ACC112 (cell line): ENCODE measurements around the gene GTF2H4.
"Not testable (repeated sequence)": the region's sequence is repeated elsewhere in the genome, so short reads cannot be mapped to it uniquely, and the experiment has no call there.

Experiments used
- H2AFZ ChIP-seq: fragments of 200-600 bp; sonication (generic); one replicate; pipeline ENCODE4 v1.6.0; 2017; ENCODE audit warnings: antibody characterized with exemption, low read length; ENCODE audit not compliant: unreplicated experiment
- H3K27ac ChIP-seq: fragments of 200-600 bp; sonication (generic); 2 replicates; pipeline ENCODE4 v1.5.1; 2014; ENCODE audit warnings: low read depth, mild to moderate bottlenecking, antibody characterized with exemption, low read length, moderate library complexity
- H3K27me3 ChIP-seq: fragments of 200-600 bp; sonication (generic); 2 replicates; pipeline ENCODE4 v1.6.1; 2014; ENCODE audit warnings: mild to moderate bottlenecking, antibody characterized with exemption, low read length, moderate library complexity, mixed read lengths; ENCODE audit not compliant: insufficient read depth
- H3K36me3 ChIP-seq: fragments of 200-600 bp; sonication (generic); 2 replicates; pipeline ENCODE4 v1.6.1; 2016; ENCODE audit warnings: mild to moderate bottlenecking, antibody characterized with exemption, low read length, moderate library complexity, mixed read lengths; ENCODE audit not compliant: insufficient read depth
- H3K4me1 ChIP-seq: fragments of 200-600 bp; sonication (generic); one replicate; pipeline ENCODE4 v1.6.1; 2016; ENCODE audit warnings: low read length, mixed read lengths; ENCODE audit not compliant: insufficient read depth, unreplicated experiment, control insufficient read depth
- H3K4me3 ChIP-seq: fragments of 200-600 bp; sonication (generic); 2 replicates; pipeline ENCODE4 v1.5.1; 2014; ENCODE audit warnings: mild to moderate bottlenecking, low read depth, low read length
- H3K79me2 ChIP-seq: fragments of 200-600 bp; sonication (generic); one replicate; pipeline ENCODE4 v1.6.0; 2016; ENCODE audit warnings: low read length; ENCODE audit not compliant: control insufficient read depth, unreplicated experiment, insufficient read depth

Gene GTF2H4

DNA sequence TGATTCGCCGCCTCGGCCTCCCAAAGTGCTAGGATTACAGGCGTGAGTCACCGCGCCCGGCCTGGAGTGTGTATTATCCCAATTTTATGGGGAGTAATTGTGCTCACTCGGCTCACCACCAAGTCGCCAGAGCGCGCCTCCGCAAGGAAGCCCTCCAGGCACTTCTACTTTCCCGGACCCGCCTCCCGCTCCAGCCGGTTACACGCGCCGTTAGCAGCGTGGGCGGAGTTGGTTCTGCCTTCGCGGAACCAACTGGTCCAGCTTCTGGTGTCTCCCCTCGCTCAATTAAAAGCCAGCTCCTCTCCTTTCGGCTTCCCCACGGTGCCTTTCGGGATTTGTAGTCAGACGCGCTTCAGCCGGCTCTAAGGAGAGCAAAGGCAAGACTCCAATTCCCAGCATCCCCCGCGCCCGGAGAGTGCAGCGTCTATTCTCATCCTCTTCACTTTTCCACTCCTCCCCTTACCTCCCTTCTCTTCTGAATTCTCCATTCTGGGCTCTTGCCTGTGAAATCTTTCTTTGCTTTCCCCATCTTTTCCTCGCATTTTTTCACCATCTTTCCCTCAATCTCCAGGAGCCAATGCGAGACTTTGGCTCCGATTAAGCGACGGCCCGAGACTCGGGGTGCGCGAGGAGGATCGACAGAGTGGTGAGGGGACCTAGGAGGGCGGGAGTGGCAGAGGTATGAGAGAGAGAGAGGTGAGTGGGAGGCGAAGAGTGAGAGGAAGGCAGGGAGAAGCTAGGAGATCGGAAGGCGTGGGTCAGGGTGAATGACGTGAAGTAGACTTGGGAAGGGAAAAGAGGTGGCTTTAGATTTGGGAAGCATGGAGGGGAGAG, at the start of gene GTF2H4:
Gene GTF2H4 (plus strand): TSS at position 450 of the 834 bp plus-strand sequence.
- H3K79me2 ChIP-seq: peaks cover 13% of the 10 kb centered on the region
- H3K27me3 ChIP-seq: no peaks in the 10 kb centered on the region
- H3K36me3 ChIP-seq: no peaks in the 10 kb centered on the region; the same call in 1 of the 2 replicates
- H2AFZ ChIP-seq: peak within 1 kb of the TSS; percentile 56
- peaks cover 9% of the 10 kb centered on the region for H3K4me1 ChIP-seq
- H3K4me3 ChIP-seq: peak within 1 kb of the TSS; percentile 97
- H3K27ac ChIP-seq: peak within 1 kb of the TSS; percentile 35

DNA sequence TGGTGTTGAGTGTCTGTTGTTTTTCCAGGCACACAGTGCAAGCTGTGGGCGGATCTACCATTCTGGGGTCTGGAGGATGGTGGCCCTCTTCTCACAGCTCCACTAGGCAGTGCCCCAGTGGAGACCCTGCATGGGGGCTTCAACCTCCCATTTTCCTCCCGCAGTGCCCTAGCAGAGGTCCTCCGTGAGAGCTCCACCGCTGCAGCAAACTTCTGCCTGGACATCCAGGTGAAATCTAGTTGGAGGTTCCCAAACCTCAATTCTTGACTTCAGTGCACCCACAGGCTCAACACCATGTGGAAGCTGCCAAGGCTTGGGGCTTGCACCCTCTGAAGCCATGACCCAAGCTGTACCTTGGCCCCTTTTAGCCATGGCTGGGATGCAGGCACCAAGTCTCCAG, 48.3 kb upstream of the GTF2H4 start:
- H3K4me3 ChIP-seq, H3K4me1 ChIP-seq, H3K79me2 ChIP-seq, H3K36me3 ChIP-seq, H2AFZ ChIP-seq, H3K27ac ChIP-seq: not testable (repeated sequence)
- peaks cover 24% of the 10 kb centered on the region for H3K27me3 ChIP-seq

DNA sequence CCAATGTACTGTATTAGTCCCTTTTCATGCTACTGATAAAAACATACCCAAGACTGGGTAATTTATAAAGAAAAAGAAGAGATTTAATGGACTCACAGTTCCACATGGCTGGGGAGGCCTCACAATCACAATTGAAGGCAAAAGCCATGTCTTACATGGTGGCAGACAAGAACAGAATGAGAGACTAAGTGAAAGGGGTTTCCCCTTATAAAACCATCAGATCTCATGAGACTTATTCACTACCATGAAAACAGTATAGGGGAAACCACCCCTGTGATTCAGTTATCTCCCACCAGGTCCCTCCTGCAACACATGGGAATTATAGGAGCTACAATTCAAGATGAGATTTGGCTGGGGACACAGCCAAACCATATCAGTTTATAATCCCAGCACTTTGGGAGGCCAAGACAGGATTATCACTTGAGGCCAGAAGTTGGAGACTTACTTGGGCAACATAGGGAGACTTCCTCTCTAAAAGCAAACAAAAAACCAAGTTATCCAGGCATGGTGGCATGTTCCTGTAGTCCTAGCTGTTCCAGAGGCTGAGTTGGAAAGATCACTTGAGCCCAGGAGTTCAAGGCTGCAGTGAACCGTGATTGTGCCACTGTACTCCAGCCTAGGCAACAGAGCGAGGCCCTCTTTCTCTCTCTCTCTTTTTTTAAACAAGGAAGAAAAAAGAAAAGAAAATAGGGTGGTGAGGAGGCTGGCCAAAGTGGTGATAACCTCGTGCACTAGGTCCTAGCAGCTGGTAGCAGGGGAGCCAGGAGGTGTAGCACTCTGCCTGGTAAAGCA, 46.6 kb upstream of the GTF2H4 start:
- H3K4me3 ChIP-seq: no peak overlapping the region
- H3K4me1 ChIP-seq: no peaks in the 10 kb centered on the region
- H3K27me3 ChIP-seq: peaks cover 13% of the 10 kb centered on the region
- H3K79me2 ChIP-seq: no peaks in the 10 kb centered on the region
- H3K36me3 ChIP-seq: no peaks in the 10 kb centered on the region
- no peak overlapping the region for H3K27ac ChIP-seq
- H2AFZ ChIP-seq: no peak overlapping the region

DNA sequence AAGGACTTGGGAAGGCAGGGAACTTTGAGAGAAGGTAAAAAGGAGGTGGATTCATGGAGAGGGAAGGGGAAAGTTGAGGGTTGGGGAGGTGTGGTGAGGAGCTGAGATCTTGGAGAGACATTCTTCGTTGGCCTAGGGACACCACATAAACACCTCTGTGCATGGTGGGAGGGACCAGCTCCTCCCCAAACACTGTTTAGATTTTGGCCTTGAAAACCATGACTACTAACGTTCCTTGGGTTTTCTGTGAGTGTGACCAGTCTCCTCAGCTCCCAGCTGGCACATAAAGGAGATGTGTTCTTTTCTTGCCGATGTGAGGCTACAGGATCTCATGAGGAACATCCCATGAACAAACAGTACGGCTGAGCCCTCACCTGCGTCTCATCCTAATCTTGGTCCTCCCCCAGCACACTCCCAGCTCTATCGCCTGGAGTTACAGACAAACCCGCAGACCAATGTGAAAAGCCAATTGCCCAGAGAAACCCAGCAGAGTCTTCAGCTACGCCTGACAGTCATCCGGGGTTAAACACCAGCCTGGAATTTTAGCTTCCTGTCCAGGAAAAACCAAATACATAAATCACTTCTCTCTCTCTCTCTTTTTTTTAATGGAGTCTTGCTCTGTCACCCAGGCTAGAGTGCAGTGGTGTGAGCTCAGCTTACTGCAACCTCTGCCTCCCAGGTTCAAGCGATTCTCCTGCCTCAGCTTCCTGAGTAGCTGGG, 45.7 kb upstream of the GTF2H4 start:
- Histone ChIP-seq H3K36me3 (no peaks in the 10 kb centered on the region), H3K4me3 (no peak overlapping the region), H3K27ac (no peak overlapping the region), H3K4me1 (no peaks in the 10 kb centered on the region), H3K79me2 (no peaks in the 10 kb centered on the region), H3K27me3 (peaks cover 6% of the 10 kb centered on the region), H2AFZ (no peak overlapping the region)

DNA sequence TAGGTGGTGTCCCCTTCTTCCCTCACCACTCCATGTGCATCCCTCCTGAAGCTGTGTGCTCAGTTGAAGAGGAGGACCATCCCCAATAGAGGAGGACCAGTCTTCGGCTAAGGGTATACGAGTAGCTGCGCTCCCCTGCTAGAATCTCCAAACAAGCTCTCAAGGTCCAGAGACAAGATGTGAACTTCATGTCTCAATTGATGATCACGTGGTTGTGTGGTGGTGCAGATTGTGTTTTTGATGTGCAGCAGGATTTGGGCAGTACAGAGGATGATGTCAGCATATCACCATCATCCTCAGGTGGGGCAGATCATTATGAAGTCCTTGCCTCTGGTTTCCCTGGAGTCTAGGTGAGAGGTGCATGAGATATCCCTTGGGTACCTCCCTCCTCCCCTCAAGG, 43.7 kb upstream of the GTF2H4 start:
- H3K79me2 ChIP-seq: no peaks in the 10 kb centered on the region
- no peaks in the 10 kb centered on the region for H3K4me1 ChIP-seq
- H2AFZ ChIP-seq: no peak overlapping the region
- H3K4me3 ChIP-seq: no peak overlapping the region
- H3K36me3 ChIP-seq: no peaks in the 10 kb centered on the region
- H3K27me3 ChIP-seq: no peaks in the 10 kb centered on the region
- no peak overlapping the region for H3K27ac ChIP-seq

DNA sequence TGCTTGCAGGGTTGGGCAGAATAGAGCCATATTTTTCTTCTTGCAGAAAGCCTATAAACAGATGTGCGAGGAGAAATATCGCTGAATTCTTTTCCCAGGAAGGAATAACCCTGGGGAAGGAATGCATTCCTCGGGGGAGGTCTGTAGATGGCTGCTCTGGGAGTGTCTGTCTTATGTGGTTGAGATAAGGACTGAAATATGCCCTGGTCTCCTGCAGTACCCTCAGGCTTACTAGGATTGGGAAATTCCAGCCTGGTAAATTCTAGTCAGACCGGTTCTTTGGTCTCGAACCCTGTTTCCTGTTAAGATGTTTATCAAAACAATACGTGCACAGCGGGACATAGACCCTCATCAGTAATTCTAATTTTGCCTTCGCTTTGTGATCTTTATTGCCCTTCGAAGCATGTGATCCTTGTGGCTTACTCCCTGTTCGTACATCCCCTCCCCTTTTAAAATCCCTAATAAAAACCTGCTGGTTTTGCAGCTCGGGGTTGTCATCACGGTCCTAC, 38.7 kb upstream of the GTF2H4 start:
- not testable (repeated sequence) for H3K27ac ChIP-seq, H3K4me3 ChIP-seq, H3K4me1 ChIP-seq, H2AFZ ChIP-seq, H3K27me3 ChIP-seq, H3K79me2 ChIP-seq, H3K36me3 ChIP-seq

DNA sequence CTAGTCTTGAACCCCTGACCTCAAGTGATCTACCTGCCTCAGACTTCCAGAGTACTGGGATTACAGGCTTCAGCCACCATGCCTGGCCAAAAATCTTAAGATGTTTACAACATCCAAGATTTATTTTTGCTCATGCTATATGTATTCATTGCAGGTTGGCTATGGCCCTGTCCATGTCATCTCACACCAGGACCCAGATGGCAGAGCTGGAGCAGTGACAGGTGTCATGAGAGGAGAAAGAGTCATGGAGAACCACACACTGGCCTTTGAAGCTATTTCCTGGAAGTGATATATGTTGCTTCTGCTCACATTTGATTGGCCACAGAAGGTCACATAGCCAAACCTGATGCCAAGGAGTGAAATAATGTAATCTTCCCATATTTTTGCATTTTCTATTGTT, 37.5 kb upstream of the GTF2H4 start:
- H3K4me1 ChIP-seq: peaks cover 3% of the 10 kb centered on the region
- no peak overlapping the region for H3K4me3 ChIP-seq
- H3K36me3 ChIP-seq: no peaks in the 10 kb centered on the region
- no peaks in the 10 kb centered on the region for H3K79me2 ChIP-seq
- no peak overlapping the region for H2AFZ ChIP-seq
- no peak overlapping the region for H3K27ac ChIP-seq
- H3K27me3 ChIP-seq: no peaks in the 10 kb centered on the region

DNA sequence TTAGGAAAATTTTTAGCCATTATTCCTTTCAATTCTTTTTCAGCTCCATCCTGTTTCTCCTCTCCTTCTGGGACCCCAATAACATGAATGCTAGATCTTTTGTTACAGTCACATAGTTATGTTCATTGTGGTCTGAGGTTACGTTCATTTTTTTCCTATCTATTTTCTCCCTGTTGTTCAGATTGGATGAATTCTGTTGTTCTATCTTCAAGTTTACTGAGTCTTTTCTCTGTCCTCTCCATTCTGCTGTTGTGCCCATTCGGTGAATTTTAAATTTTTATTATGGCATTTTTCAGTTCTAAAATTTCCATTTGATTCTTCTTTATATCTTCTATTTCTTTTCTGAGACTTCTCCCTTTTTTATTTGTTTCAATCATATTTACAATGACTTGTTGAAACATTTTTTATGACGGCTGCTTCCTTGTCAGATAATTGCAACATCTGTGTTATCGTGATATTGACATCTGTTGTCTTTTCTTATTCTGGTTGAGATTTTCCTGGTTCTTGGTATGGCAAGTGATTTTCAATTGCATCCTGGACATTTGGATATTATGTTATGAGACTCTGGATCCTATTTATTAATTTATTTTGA, 36.3 kb upstream of the GTF2H4 start:
- Histone ChIP-seq H3K4me1 (peaks cover 14% of the 10 kb centered on the region), H3K4me3 (no peak overlapping the region), H3K27me3 (no peaks in the 10 kb centered on the region), H3K36me3 (no peaks in the 10 kb centered on the region), H3K27ac (no peak overlapping the region), H3K79me2 (no peaks in the 10 kb centered on the region), H2AFZ (no peak overlapping the region)

DNA sequence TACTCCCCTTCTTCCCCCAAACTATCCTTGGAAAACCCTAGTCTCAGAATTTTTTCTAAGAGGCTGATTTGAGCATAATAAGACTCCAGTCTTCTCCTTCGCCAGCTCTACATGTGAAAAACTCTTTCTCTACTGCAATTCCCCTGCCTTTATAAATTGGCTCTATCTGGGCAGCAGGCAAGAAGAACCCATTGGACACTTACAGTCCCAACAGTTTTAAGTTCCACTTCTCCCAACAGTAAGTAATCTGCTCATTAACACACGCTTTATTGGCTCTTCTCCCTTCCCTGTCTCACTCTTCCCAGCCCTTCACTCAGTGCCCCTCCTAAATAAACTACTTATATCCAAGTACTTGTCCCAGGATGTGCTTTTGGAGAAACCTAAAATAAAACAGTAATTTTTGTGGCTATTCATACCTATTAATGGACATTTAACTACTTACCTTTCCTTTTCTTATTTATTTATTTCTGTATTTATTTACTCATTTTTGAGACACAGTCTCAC, 34.8 kb upstream of the GTF2H4 start:
- Histone ChIP-seq H3K27me3 (no peaks in the 10 kb centered on the region), H3K79me2 (no peaks in the 10 kb centered on the region), H3K27ac (no peak overlapping the region), H2AFZ (no peak overlapping the region), H3K4me3 (no peak overlapping the region), H3K36me3 (no peaks in the 10 kb centered on the region), H3K4me1 (peaks cover 24% of the 10 kb centered on the region)

DNA sequence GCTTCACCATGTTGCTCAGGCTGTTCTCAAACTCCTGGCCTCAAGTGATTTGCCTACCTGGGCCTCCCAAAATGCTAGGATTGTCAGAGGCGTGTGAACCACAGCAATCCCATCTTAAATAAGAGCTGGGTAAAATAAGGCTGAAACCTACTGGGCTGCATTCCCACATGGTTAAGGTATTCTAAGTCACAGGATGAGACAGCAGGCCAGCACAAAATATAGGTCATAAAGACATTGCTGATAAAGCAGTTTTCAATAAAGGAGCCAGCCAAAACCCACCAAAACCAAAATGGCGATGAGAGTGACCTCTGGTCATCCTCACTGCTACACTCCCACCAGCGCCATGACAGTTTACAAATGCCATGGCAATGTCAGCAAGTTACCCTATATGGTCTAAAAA, 34.2 kb upstream of the GTF2H4 start:
- not testable (repeated sequence) for H3K4me3 ChIP-seq, H3K79me2 ChIP-seq, H3K36me3 ChIP-seq, H2AFZ ChIP-seq, H3K27me3 ChIP-seq, H3K27ac ChIP-seq
- H3K4me1 ChIP-seq: peaks cover 24% of the 10 kb centered on the region
